Neural cell (in vitro differentiated cells): ENCODE results near the gene TFCP2L1. TPM values are rescaled to one million over a fixed set of nuclear protein-coding genes. Genes with fewer than 3 reads are reported as not detected.
"Not testable (repeated sequence)": the region's sequence is repeated elsewhere in the genome, so short reads cannot be mapped to it uniquely, and the experiment has no call there.

Experiments
- H2AFZ ChIP-seq: fragments of 200-600, 300-800 bp; sonication (generic), shearing (Covaris generic); 2 replicates; pipeline ENCODE4 v1.6.0; 2014; ENCODE audit warnings: low read depth, mild to moderate bottlenecking, antibody characterized with exemption, low read length, moderate library complexity
- H3F3A ChIP-seq: fragments of 200-600 bp; shearing (Covaris generic); 2 replicates; pipeline ENCODE4 v1.6.1; 2016; ENCODE audit warnings: mild to moderate bottlenecking, moderate library complexity, mixed read lengths, antibody characterized with exemption, low read length; ENCODE audit not compliant: insufficient read depth, poor library complexity, severe bottlenecking
- H3K27ac ChIP-seq: fragments of 200-600, 300-800 bp; sonication (generic), shearing (Covaris generic); 2 replicates; pipeline ENCODE4 v1.5.1; 2014; ENCODE audit warnings: mild to moderate bottlenecking, low read length, moderate library complexity
- H3K27me3 ChIP-seq: fragments of 300-800, 200-600 bp; sonication (generic), shearing (Covaris generic); 2 replicates; pipeline ENCODE4 v1.6.0; 2014; ENCODE audit warnings: mild to moderate bottlenecking, low read depth, low read length, moderate library complexity; ENCODE audit not compliant: insufficient read depth
- H3K36me3 ChIP-seq: fragments of 300-800, 200-600 bp; sonication (generic), shearing (Covaris generic); 2 replicates; pipeline ENCODE4 v1.5.1; 2014; ENCODE audit warnings: mild to moderate bottlenecking, antibody characterized with exemption, low read length, moderate library complexity; ENCODE audit not compliant: insufficient read depth
- H3K4me2 ChIP-seq: fragments of 300-800, 200-600 bp; sonication (generic), shearing (Covaris generic); 2 replicates; pipeline ENCODE4 v1.6.0; 2014; ENCODE audit warnings: mild to moderate bottlenecking, low read length
- H3K4me3 ChIP-seq: fragments of 300-800, 200-600 bp; sonication (generic), shearing (Covaris generic); 2 replicates; pipeline ENCODE4 v1.5.1; 2014; ENCODE audit warnings: mild to moderate bottlenecking, low read length, moderate library complexity
- H3K79me2 ChIP-seq: fragments of 200-600 bp; shearing (Covaris generic); replicated peaks from 2 replicates; pipeline ENCODE4 v1.6.0; 2014; ENCODE audit warnings: mild to moderate bottlenecking, low read length, moderate library complexity; ENCODE audit not compliant: insufficient read depth
- H3K9ac ChIP-seq: fragments of 300-800, 200-600 bp; sonication (generic), shearing (Covaris generic); 2 replicates; pipeline ENCODE4 v1.6.1; 2016; ENCODE audit warnings: mild to moderate bottlenecking, low read length, mixed read lengths
- H3K9me2 ChIP-seq: fragments of 200-600 bp; shearing (Covaris generic); 2 replicates; pipeline ENCODE4 v1.6.1; 2016; ENCODE audit warnings: mild to moderate bottlenecking, low read length, mixed read lengths; ENCODE audit not compliant: insufficient read depth
- H3K9me3 ChIP-seq: fragments of 200-600, 300-800 bp; sonication (generic), shearing (Covaris generic); 2 replicates; pipeline ENCODE4 v1.6.1; 2016; ENCODE audit warnings: mild to moderate bottlenecking, mixed run types, low read length, moderate library complexity, mixed read lengths
- H4K20me1 ChIP-seq: fragments of 200-600 bp; shearing (Covaris generic); 2 replicates; pipeline ENCODE4 v1.6.1; 2016; ENCODE audit warnings: mild to moderate bottlenecking, mixed run types; ENCODE audit not compliant: insufficient read depth
- CTCF ChIP-seq: fragments of 450-650 bp; IDR thresholded peaks from 2 replicates; pipeline ENCODE4 v1.5.1; 2014; ENCODE audit warnings: antibody characterized with exemption, mild to moderate bottlenecking, moderate library complexity; ENCODE audit not compliant: poor library complexity, severe bottlenecking
- EP300 ChIP-seq: fragments of 450-650 bp; conservative IDR thresholded peaks from 2 replicates; pipeline ENCODE4 v1.6.1; 2014; ENCODE audit warnings: antibody characterized with exemption, mild to moderate bottlenecking, moderate library complexity; ENCODE audit not compliant: poor library complexity, severe bottlenecking
- EZH2 ChIP-seq: fragments of 200-600, 300-800 bp; shearing (Covaris generic), sonication (generic); IDR thresholded peaks from 2 replicates; pipeline ENCODE4 v1.6.1; 2014; ENCODE audit warnings: antibody characterized with exemption, low read length, borderline replicate concordance, mild to moderate bottlenecking; ENCODE audit not compliant: insufficient read depth, poor library complexity, severe bottlenecking
- MXI1 ChIP-seq: fragments of 450-650 bp; conservative IDR thresholded peaks from 2 replicates; pipeline ENCODE4 v1.6.1; 2014; ENCODE audit warnings: antibody characterized with exemption, mild to moderate bottlenecking; ENCODE audit not compliant: poor library complexity, severe bottlenecking
- POLR2AphosphoS5 ChIP-seq: IDR thresholded peaks from 2 replicates; pipeline ENCODE4 v1.6.1; 2012
- RAD21 ChIP-seq: fragments of 450-650 bp; conservative IDR thresholded peaks from 2 replicates; pipeline ENCODE4 v1.6.1; 2014; ENCODE audit warnings: antibody characterized with exemption, mild to moderate bottlenecking, moderate library complexity
- REST ChIP-seq: IDR thresholded peaks from 2 replicates; pipeline ENCODE4 v1.6.1; 2012; ENCODE audit warnings: borderline replicate concordance
- SMC3 ChIP-seq: fragments of 450-650 bp; conservative IDR thresholded peaks from 2 replicates; pipeline ENCODE4 v1.6.1; 2014; ENCODE audit warnings: antibody characterized with exemption, mild to moderate bottlenecking, moderate library complexity; ENCODE audit not compliant: poor library complexity
- TAF1 ChIP-seq: IDR thresholded peaks from 2 replicates; pipeline ENCODE4 v1.6.1; 2012; ENCODE audit warnings: low read depth
- polyA plus RNA-seq: library from polyadenylated mRNA; depleted of rRNA; stranded (reverse); fragments of >200 nt; gene quantifications from 2 replicates; pipeline ENCODE4 v1.2.3, GENCODE V29; 2014

The TFCP2L1 gene
- polyA plus RNA-seq, 1 donor from 2014 or later: 0.04 TPM

GRCh38 chr2:121272596-121272995, 12.4 kb downstream of the TFCP2L1 start:
- no peak overlapping the region for H3K4me3 ChIP-seq
- H3K4me2 ChIP-seq: no peak overlapping the region
- no peak overlapping the region for H2AFZ ChIP-seq
- no peaks in the 10 kb centered on the region for H3K27me3 ChIP-seq
- no peak overlapping the region for H3K27ac ChIP-seq
- H3K79me2 ChIP-seq: no peaks in the 10 kb centered on the region
- H3K9me3 ChIP-seq: no peaks in the 10 kb centered on the region
- no peak for TF ChIP-seq EZH2
- no peak for TF ChIP-seq POLR2AphosphoS5
- TF ChIP-seq RAD21: no peak
- TF ChIP-seq MXI1: no peak
- no peak for TF ChIP-seq SMC3
- no peak for TF ChIP-seq CTCF
- no peak for TF ChIP-seq TAF1
- no peak for TF ChIP-seq REST
- TF ChIP-seq EP300: no peak
- no peaks in the 10 kb centered on the region for H3K36me3 ChIP-seq
- no peaks in the 10 kb centered on the region for H4K20me1 ChIP-seq
- no peak overlapping the region for H3K9ac ChIP-seq
- no peaks in the 10 kb centered on the region for H3K9me2 ChIP-seq
- H3F3A ChIP-seq: no peaks in the 10 kb centered on the region

GRCh38 chr2:121269436-121269835, 15.6 kb downstream of the TFCP2L1 start:
- H2AFZ ChIP-seq, H3K27ac ChIP-seq, H3K9ac ChIP-seq, H4K20me1 ChIP-seq, H3K27me3 ChIP-seq, H3K36me3 ChIP-seq, H3K4me2 ChIP-seq, H3K9me3 ChIP-seq, H3K4me3 ChIP-seq, H3F3A ChIP-seq, H3K79me2 ChIP-seq, H3K9me2 ChIP-seq: not testable (repeated sequence)

- Histone ChIP-seq H3K36me3 (no peaks in the 10 kb centered on the region), H3K27ac (no peak overlapping the region), H3K9me3 (no peaks in the 10 kb centered on the region), H3K4me3 (no peak overlapping the region), H3K9me2 (no peaks in the 10 kb centered on the region), H3F3A (no peaks in the 10 kb centered on the region), H3K27me3 (no peaks in the 10 kb centered on the region), H3K9ac (no peak overlapping the region), H2AFZ (no peak overlapping the region), H4K20me1 (no peaks in the 10 kb centered on the region), H3K79me2 (no peaks in the 10 kb centered on the region), H3K4me2 (no peak overlapping the region)
- no peak for TF ChIP-seq MXI1
Measured at GRCh38 chr2:121266543-121267106, 18.4 kb downstream of the TFCP2L1 start.
